Measurements from ENCODE around the gene UNC5CL.

DNA sequence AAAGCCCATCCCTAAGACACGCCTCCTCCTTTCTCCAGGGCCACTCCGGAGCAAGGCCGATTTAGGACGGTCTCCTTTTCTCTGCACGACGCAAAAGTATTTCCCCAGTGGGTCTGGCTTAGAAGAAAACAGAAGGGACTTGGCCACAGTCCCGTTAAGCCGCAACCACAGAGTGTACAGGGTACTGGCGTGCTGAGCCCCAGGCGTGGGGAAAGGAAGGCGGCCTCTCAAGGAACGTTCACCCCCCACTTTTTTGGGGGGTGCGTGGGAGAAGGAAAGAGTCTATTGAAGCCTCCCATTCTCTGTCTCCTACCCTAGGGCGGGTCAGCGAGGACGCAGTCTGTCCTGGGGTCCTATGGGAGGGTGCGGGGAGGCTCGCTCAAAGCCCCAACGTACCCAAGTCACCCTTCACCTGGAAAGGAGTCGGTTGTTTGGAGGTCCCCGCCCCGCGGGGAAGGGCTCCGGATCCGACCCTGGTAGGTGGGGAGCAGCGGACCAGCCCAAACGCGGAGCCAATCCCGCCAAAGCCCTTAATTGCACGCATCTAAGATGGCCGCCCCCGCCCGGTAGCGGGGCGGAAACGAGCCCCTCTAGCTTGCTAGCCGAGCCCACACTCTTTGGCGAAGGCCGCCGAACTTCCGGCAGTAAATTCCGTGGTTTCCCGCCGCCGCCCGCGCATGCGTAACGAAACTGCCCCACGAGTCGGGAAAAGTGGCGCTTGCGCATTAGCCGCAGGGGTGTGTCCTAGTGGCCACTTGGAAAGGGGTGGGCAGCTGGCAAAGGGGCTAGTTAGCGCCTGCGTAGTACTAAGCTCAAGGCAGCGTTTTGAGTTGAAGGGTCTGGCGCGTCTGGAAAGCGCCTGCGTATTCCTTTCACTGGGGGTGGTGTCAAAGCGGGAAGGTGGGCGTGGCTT is 33.2 kb upstream of the UNC5CL start, which contains the start of gene OARD1:
- TF ChIP-seq POLR2A (IDR thresholded peaks at IDR 0.05; ENCODE audit: low read depth, low read length): peak; percentile 37
- TF ChIP-seq POLR2AphosphoS5 (IDR thresholded peaks at IDR 0.05; ENCODE audit: low read depth, low read length): peak; percentile 72; the same call in 1 of the 2 replicates
- TF ChIP-seq SPI1 (IDR thresholded peaks at IDR 0.05; ENCODE audit: low read depth, low read length): no peak
